Measurements from ENCODE around the gene BABAM2.

The BABAM2 gene

GRCh38 chr2:28292491-28292890 is 402.0 kb downstream of the BABAM2 start:
- DNase-seq = no peak

- DNase-seq = no peak
Measured at GRCh38 chr2:28293416-28293815, 402.9 kb downstream of the BABAM2 start.

- no peak for DNase-seq
Measured at GRCh38 chr2:28294451-28294850, 403.9 kb downstream of the BABAM2 start.

DNA sequence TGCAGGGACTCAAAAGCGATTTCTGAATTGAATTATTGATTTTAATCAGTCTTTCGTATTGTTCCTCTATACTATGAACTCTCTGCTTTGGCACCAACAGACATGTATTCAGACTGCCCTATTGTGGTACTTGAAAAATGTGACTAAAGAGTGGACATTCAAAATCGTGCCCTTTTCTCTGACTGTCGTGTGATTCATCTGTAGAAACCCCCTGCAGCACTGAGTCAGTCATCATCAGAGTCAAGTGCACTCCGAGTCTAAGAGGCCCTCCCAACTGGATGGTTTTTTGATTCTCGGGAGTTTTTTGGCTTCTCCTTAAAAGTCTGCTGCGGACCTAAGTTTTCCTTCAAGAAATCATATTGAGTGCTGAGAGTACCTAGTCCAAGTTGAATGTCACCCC is 405.7 kb downstream of the BABAM2 start:
- no peak for DNase-seq

DNA sequence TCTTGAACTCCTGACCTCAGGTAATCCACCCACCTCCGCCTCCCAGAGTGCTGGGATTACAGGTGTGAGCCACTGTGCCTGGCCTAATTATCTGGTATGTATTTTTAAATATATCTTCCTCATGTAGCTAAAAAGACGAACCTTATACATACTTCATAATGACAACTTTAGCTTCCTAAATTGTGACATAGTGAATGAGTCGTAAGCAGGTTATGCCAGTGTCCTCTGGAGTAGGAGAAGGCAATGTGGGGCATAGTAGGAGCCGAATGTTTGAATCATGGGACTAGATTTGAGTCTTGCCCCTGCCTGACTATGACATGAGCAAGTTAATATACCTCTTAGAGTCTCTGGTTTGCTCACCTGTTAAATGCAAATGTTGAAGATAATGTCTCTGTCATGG is 406.4 kb downstream of the BABAM2 start:
- no peak for DNase-seq

- no peak for DNase-seq
Measured at GRCh38 chr2:28297531-28297930, 407.0 kb downstream of the BABAM2 start.

DNA sequence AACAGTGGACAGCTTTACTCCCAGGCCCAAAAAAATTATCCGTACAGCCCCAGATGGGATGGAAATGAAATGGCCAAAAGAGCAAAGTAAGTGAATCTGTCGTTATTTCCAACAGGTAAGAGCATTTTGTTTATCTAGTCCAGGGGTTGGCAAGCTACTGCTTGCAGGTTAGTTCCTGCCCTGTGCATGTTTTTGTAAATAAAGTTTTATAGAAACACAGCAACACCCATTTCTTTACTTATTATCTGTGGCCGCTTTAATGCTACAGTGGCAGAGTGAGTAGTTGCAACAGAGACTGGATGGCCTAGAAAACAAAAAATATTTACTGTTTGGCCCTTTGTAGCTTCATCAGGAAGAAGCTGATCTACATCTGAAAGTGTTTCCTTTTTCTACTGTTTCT is 407.9 kb downstream of the BABAM2 start:
- no peak for DNase-seq

GRCh38 chr2:28300485-28301341 is 410.2 kb downstream of the BABAM2 start:
- DNase-seq = peak; percentile 29

DNA sequence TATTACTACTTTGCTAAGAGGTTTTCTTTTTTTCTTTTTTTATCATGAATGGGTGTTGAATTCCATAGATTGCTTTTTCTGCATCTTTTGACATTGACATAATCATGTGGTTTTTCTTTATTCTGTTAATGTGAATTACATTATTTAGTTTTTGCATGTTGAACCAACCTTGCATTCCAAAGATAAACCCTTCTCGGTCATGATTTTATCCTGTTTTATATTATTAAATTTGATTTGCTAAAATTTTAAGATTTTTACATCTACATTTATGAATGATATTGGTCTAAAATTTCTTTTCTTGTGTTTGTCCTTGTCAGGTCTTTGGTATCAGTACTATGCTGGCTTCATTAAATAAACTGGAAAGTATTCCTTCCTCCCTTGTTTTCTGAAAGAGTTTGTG is 414.7 kb downstream of the BABAM2 start:
- no peak for DNase-seq

DNA sequence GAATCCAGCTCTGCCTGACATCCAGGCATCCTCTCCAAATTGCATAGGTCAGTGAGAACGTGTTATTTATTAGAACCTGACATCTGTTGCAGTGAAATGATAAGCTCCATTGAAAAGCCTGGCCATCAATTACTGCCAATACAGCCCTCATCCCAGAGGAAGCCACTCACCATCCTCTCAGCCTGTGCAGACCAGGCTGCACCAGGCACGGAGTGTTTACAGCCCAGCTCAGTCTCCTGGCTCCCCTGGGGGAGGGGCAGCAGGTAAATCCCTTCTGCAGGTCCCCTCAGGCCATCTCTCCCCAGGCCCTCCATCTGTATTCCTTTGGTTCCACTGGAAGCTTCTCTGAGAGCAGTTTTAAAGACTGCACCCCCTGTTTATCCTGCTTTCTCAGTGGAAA is 419.6 kb downstream of the BABAM2 start:
- DNase-seq = no peak

- no peak for DNase-seq
Measured at GRCh38 chr2:28311660-28312249, 421.2 kb downstream of the BABAM2 start.

- DNase-seq = no peak
Measured at GRCh38 chr2:28312307-28313219, 422.0 kb downstream of the BABAM2 start.

DNA sequence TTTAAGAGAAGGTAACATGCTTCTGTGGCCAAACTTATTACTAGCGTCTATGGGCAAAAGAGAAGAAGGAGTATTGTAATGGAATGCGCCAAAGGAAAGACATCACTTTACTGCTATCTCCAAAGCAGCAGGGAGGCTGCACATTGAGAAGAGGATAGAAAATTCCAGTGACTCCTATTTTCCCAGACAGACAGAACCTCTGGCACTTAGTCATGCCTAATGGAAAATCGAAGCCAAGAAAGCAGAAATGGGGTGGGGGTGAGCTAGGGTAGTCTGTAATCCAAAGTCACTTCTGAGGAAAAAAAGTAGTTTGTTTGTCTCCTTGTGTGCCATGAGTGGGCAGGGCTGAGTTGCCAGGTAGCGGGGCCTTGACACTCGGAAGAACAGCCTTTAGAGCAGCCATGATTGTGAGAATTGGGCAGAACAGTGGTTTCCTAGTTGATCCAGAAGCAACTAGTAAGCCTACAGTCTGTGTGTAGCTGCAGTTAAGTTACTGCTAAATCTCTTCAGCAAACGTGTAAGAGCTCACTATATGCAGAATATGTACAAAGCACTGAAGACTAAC is 422.8 kb downstream of the BABAM2 start:
- DNase-seq = no peak

- no peak for DNase-seq
Measured at GRCh38 chr2:28314968-28315367, 424.4 kb downstream of the BABAM2 start.

DNA sequence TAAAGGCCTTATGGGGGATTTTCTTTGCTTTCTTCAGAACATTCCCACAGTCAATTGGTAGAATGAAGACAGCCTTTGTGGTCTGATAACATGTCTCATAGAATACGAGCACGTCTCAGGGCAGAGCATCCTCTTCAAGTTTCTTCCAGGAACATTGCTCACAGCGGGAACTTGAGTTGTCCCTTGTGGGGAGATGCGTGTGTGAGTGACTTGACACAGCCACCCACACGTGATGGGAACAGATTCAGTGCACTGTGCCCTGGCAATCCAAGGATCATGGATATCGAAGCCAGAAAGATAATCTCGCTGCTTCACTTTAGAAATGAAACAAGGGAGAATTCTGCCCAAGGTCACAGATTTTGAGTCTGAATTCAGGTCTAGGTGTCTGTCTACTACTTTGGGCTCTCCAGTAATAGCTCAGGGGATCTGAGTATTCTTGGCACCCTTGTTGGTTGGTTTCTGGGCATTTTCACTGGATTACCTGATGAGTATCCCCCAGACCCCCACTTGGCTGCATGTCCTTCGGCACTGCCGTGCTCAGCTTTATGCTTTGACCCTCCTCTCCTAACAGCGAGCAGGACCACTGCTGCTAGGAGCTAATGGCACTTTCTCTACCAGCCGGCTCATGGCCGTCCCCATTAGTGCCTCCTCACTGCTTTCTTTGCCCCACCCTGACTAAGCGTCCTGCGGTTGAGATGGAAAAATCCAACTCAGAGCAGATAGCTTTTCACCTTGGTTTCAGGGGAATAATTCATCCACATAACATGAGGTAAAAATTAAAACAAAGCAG is 426.2 kb downstream of the BABAM2 start:
- DNase-seq = no peak

DNA sequence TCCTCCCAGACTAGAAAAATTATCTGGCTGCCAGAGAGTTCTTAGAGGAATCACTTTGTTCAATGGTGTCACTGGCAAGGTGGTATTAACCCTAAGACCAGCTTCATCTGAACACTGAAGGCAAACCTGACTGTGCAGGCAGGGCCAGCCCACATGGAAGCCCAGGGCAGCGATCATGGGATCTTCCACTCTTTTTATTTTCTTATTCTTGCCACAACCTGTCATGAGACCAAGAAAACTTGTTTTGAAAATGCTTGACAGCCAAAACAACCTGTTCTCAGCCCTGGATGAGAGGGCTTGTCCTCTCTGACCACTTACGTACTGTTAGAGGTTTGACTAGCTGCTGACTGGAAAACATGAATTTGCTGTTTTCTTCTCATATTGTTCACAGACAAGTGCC is 426.9 kb downstream of the BABAM2 start:
- DNase-seq = no peak

DNA sequence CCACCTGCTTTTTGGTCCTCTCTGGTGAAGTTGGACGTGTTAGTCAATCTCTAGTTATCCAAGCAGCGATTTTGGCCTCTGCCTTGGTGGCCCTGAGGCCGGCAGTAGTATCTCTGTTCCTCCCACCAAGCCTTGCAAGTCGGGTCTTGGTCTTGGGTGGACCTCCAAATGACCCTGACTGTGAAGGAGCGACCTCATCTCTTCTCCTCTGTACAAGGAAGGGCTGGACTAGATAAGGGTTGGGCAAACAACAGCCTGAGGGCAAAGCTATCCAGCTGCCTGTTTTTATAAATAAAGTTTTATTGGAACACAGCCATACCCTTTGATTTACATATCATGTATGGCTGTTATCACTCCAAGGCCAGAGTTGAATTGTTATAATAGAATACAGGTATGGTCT is 427.5 kb downstream of the BABAM2 start:
- DNase-seq = no peak

DNA sequence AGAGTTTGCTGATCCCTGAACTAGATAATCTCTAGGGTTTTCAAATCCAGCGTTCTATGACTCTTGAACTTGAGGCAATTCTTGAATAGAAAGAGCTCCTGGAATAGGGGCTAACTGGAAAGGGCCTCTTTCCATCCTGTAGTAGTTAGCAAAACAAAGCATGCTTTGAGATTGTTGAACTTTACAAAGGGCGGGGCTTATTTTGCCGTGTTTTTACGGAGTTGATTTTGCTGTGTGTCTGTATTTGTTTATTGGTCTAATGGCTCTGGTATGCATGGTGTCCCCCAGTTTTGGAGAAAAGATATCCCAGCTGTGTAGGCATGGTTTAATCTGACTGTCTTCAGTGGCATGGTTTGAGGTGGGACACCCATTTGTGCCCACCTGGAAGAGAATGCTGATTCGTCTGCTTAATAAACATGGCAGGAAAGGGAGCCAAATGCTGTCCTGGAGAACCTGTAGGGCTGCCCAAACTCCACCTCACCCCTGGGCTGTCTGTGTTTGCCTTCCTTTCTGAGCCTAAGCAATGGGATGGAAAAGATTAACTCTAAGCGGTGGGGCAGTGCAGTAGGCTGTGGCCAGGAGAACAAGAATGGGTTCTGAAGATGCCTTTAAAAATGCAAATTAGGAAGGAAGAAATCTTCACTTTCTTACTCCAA is 428.1 kb downstream of the BABAM2 start:
- no peak for DNase-seq

DNA sequence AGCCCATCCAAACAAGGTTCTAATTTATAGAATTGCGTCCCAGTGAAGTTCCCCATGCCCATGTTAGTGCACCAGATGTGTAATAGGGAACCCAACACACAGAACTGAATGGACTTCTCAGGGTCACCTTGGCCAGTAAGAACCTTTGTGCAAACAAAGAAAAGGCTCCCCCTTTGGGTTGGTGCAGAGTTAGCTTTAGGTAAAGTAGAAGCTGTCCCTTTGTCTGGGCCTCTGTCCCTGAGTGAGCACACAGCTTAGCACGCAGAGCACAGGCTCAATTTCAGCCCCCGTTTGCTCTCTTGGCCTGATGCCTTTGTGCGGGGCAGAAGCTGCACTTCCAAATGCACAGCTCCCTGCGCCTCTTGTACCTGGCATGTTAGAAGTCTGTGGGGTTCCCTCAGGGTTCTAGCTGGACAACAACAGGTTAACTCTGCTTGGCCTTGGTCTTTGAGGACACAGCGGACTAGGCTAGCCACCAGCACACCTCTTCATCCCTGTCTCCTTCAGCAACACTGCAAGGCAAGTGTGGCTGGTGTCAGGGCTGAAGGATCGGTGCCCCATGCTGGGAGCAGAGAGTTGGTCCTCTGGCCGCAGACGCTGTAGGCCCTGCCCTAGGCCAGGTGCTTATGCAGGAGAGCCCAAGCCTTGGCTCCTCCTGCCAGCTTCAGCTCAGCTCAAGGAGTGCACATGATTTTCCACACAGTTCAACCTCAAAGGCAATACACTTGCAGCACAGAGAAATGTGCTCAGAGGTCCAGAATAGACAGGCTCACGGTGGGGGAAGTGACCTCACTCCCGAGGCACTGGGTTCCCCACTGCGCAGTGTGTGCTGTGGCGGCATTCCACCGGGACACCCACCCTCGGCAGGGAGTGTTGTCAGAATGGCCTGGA is 428.8 kb downstream of the BABAM2 start:
- no peak for DNase-seq

- no peak for DNase-seq
Measured at GRCh38 chr2:28320009-28320365, 429.5 kb downstream of the BABAM2 start.

DNA sequence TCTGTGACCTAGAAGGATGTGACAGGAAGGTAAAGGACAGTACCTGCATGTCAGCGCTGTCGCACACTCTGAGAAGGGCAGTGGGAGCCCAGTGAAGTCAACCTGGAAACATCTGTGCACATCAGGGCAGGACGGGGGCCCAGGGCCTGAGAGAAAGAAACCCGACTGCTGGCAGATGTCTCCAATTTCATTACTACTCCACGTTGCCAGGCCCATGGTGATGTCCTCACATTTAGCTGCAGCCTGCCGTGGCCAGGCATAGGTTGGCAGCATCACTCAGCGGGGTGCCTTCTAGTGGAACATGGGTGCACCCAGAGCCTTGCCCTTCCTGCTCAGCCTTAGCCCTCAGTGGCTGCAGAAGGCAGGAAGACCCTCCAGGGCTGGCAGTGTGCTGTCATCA is 429.8 kb downstream of the BABAM2 start:
- DNase-seq = no peak
